Esophagus muscularis mucosa (tissue), 4 donors: ENCODE results near the gene XRCC4. TPM values are rescaled to one million over a fixed set of nuclear protein-coding genes. Genes with fewer than 3 reads are reported as not detected.

Source experiments
- DNase-seq: peaks from one replicate; pipeline ENCODE4 v3.0.0-alpha.2; 2017; ENCODE audit errors: extremely low spot score
- H3K27ac ChIP-seq, 4 donors: fragments of 200-600 bp; sonication (generic); replicated peaks in 1 of 4; 1 replicate in 3 of 4; 2 replicates in 1 of 4; pipeline ENCODE4 v1.5.1; 2016 to 2019; ENCODE audit warnings: mild to moderate bottlenecking in 1 of 4
- H3K27me3 ChIP-seq, 4 donors: fragments of 200-600 bp; sonication (generic); one replicate each; pipeline versions ENCODE4 v1.5.1 to v1.6.0; 2016 to 2019
- H3K36me3 ChIP-seq, 4 donors: fragments of 200-600 bp; sonication (generic); one replicate each; pipeline ENCODE4 v1.5.1; 2016 to 2019
- H3K4me1 ChIP-seq, 4 donors: fragments of 200-600 bp; sonication (generic); one replicate each; pipeline ENCODE4 v1.5.1; 2016 to 2019
- H3K4me3 ChIP-seq, 4 donors: fragments of 200-600 bp; sonication (generic); 1 replicate in 2 of 4; 2 replicates in 2 of 4; pipeline ENCODE4 v1.5.1; 2016 to 2019; ENCODE audit warnings: mild to moderate bottlenecking in 4 of 4, moderate library complexity in 1 of 4
- H3K9me3 ChIP-seq, 4 donors: fragments of 200-600 bp; sonication (generic); 1 replicate in 3 of 4; 2 replicates in 1 of 4; pipeline ENCODE4 v1.5.1; 2016 to 2019
- EP300 ChIP-seq: sonication (generic); formaldehyde crosslinking; IDR thresholded peaks from one replicate; pipeline ENCODE4 v1.6.1; 2017; ENCODE audit warnings: antibody characterized with exemption
- POLR2A ChIP-seq: fragments of 450-650 bp; IDR thresholded peaks from one replicate; pipeline ENCODE4 v1.6.1; 2017; ENCODE audit warnings: antibody characterized with exemption, moderate library complexity, mild to moderate bottlenecking, low read depth
- POLR2AphosphoS5 ChIP-seq, 2 donors: sonication (generic); formaldehyde crosslinking; IDR thresholded peaks; one replicate each; pipeline ENCODE4 v1.6.1; 2017; ENCODE audit warnings: antibody characterized with exemption in 2 of 2
- WGBS: methylation state at CpG from one replicate; pipeline ENCODE4 v1.1.5; 2018; 5-methylcytosine and 5-hydroxymethylcytosine counted together
- intact Hi-C: fragments of 100-400 bp; cut with DNase I; formaldehyde crosslinking; loops from one replicate; pipeline ENCODE4 v1.15.1; 2023
- total RNA-seq, 4 donors: library from RNA; depleted of rRNA; stranded (reverse); fragments of >200 nt; gene quantifications; one replicate each; pipeline versions ENCODE4 v1.1.0 to v1.2.1, GENCODE V29; 2016
- TF ChIP-seq, protein P1 (sequence below), 3 experiments: fragments of 200-600 bp in 2 of 3; fragments of 450-650 bp in 1 of 3; sonication (generic) in 2 of 3; IDR thresholded peaks; one replicate each; pipeline ENCODE4 v1.5.1; 2017 to 2019; ENCODE audit warnings: antibody characterized with exemption in 3 of 3, mild to moderate bottlenecking in 2 of 3, moderate library complexity in 1 of 3

XRCC4 gene
- total RNA-seq, 4 donors from 2014 or later, result 4.5 to 7.1 (median 5.3) TPM

DNA sequence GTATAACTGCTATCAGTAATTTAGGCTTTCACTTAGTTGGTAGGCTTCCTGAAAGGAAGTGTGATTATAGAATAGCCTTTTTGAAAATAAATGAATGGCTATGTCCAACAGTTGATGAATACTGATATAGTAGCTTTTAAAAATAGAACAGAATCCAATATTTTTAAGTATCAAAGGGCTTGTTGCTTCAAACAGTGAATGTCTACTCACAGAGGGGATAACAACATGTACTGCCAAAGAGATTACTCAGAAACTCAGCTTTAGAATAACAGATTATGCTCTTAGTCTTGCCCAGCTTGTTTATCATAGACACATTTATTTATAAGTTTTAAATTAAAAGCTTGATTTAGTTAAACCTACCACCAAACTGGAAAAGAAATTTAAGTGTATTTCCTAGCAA, 132.6 kb downstream of the XRCC4 start:
- H3K27ac ChIP-seq, result no peak overlapping the region
- TF ChIP-seq, protein P1, sequence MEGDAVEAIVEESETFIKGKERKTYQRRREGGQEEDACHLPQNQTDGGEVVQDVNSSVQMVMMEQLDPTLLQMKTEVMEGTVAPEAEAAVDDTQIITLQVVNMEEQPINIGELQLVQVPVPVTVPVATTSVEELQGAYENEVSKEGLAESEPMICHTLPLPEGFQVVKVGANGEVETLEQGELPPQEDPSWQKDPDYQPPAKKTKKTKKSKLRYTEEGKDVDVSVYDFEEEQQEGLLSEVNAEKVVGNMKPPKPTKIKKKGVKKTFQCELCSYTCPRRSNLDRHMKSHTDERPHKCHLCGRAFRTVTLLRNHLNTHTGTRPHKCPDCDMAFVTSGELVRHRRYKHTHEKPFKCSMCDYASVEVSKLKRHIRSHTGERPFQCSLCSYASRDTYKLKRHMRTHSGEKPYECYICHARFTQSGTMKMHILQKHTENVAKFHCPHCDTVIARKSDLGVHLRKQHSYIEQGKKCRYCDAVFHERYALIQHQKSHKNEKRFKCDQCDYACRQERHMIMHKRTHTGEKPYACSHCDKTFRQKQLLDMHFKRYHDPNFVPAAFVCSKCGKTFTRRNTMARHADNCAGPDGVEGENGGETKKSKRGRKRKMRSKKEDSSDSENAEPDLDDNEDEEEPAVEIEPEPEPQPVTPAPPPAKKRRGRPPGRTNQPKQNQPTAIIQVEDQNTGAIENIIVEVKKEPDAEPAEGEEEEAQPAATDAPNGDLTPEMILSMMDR (IDR thresholded peaks at IDR 0.05), result no peak
- TF ChIP-seq EP300 (no peak), POLR2AphosphoS5 (IDR thresholded peaks at IDR 0.05) (no peak), POLR2A (no peak)
- H3K36me3 ChIP-seq, result no peaks in the 10 kb centered on the region
- H3K4me3 ChIP-seq, result no peak overlapping the region
- intact Hi-C loops, result no loop called here
- no peaks in the 10 kb centered on the region for H3K4me1 ChIP-seq
- no peaks in the 10 kb centered on the region for H3K27me3 ChIP-seq
- no peaks in the 10 kb centered on the region for H3K9me3 ChIP-seq
- no peak for DNase-seq

DNA sequence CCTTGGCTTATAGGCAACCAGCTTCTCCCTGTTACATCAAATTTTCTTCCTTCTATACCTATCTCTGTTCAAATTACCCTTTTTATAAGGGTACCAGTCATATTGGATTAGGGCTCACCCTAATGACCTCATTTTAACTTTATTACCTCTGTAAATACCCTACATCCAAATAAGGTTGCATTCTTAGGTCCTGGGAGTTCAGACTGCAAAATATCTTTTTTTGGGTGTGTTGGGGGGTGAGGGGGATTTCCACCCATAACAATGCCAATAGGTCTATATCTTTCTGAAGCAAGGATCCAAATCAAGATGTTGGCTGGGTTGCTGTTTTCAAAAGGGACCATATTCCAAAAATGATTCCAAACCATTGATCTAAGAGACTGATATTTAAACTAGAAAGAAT, 141.7 kb downstream of the XRCC4 start:
- H3K4me1 ChIP-seq, result no peaks in the 10 kb centered on the region

GRCh38 chr5:83219495-83219894, 142.1 kb downstream of the XRCC4 start:
- no peaks in the 10 kb centered on the region for H3K36me3 ChIP-seq
- DNase-seq, result no peak
- TF ChIP-seq, protein P1 (IDR thresholded peaks at IDR 0.05), result no peak
- TF ChIP-seq POLR2A (no peak), POLR2AphosphoS5 (IDR thresholded peaks at IDR 0.05) (no peak), EP300 (no peak)
- no peak overlapping the region for H3K27ac ChIP-seq
- no peaks in the 10 kb centered on the region for H3K27me3 ChIP-seq
- intact Hi-C loops, result no loop called here
- no peaks in the 10 kb centered on the region for H3K4me1 ChIP-seq
- no peaks in the 10 kb centered on the region for H3K9me3 ChIP-seq
- 62% methylated on average over 4 of the region's 4 CpGs for WGBS
- H3K4me3 ChIP-seq, result no peak overlapping the region

More for the DNA sequence above, 141.7 kb downstream of the XRCC4 start:
- Histone ChIP-seq H3K36me3 (no peaks in the 10 kb centered on the region), H3K27me3 (no peaks in the 10 kb centered on the region), H3K27ac (no peak overlapping the region), H3K4me3 (no peak overlapping the region), H3K9me3 (no peaks in the 10 kb centered on the region)
- no peak for DNase-seq
- intact Hi-C loops, result no loop called here
- TF ChIP-seq POLR2AphosphoS5 (IDR thresholded peaks at IDR 0.05), result no peak
- no peak for TF ChIP-seq POLR2A
- TF ChIP-seq, protein P1 (IDR thresholded peaks at IDR 0.05), result no peak
- TF ChIP-seq EP300, result no peak

GRCh38 chr5:83220331-83220730, 143.0 kb downstream of the XRCC4 start:
- TF ChIP-seq POLR2A (no peak), EP300 (no peak), POLR2AphosphoS5 (IDR thresholded peaks at IDR 0.05) (no peak)
- TF ChIP-seq, protein P1 (IDR thresholded peaks at IDR 0.05), result no peak
- 13% methylated on average over 3 of the region's 3 CpGs for WGBS
- Histone ChIP-seq H3K9me3 (no peaks in the 10 kb centered on the region), H3K27me3 (no peaks in the 10 kb centered on the region), H3K4me1 (no peaks in the 10 kb centered on the region), H3K27ac (no peak overlapping the region), H3K4me3 (no peak overlapping the region), H3K36me3 (no peaks in the 10 kb centered on the region)
- DNase-seq, result no peak
- intact Hi-C loops, result no loop called here

DNA sequence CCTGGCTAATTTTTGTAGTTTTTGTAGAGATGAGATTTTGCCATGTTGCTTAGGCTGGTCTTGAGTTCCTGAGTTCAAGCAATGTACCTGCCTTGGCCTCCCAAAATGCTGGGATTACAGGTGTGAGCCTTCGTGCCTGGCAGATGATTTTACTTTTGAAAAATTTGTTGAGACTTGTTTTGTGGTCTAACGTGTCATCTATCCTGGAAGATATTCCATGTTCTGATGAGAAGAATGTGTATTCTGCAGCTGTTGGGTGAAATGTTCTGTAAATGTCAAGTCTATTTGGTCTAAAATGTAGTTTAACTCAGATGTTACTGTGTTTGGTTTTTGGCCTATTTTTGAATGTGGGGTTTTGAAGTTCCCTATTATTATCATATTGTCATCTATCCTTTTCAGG, 145.6 kb downstream of the XRCC4 start:
- Histone ChIP-seq H3K27me3 (no peaks in the 10 kb centered on the region), H3K4me1 (no peaks in the 10 kb centered on the region), H3K36me3 (no peaks in the 10 kb centered on the region), H3K9me3 (no peaks in the 10 kb centered on the region), H3K4me3 (no peak overlapping the region), H3K27ac (no peak overlapping the region)
- intact Hi-C loops, result no loop called here
- 85% methylated on average over 2 of the region's 2 CpGs for WGBS
- TF ChIP-seq POLR2AphosphoS5 (IDR thresholded peaks at IDR 0.05), result no peak
- TF ChIP-seq, protein P1 (IDR thresholded peaks at IDR 0.05), result no peak
- no peak for TF ChIP-seq EP300
- no peak for DNase-seq
